Spleen (tissue), 7 donors: ENCODE results near the gene PILRA.

Experiments used
- CTCF ChIP-seq, 11 experiments: fragments of 200-600 bp in 7 of 11; fragments of 450-650 bp in 4 of 11; sonication (generic) in 4 of 11; IDR thresholded peaks in 8 of 11; conservative IDR thresholded peaks in 3 of 11; 1 replicate in 7 of 11; 2 replicates in 4 of 11; pipeline versions ENCODE4 v1.4.0 to v1.8.0; 2016 to 2021; ENCODE audit warnings: antibody characterized with exemption in 11 of 11, inconsistent platforms in 4 of 11, mild to moderate bottlenecking in 1 of 11
- POLR2A ChIP-seq, 3 donors: fragments of 450-650 bp; IDR thresholded peaks; one replicate each; pipeline ENCODE4 v1.5.1; 2017; ENCODE audit warnings: antibody characterized with exemption in 3 of 3, mild to moderate bottlenecking in 1 of 3
- POLR2AphosphoS5 ChIP-seq, 3 donors: sonication (generic); formaldehyde crosslinking; IDR thresholded peaks; one replicate each; pipeline ENCODE4 v1.5.1; 2017; ENCODE audit warnings: antibody characterized with exemption in 3 of 3
- donor health status: DM: no; HTN: no; CAD: no; lungs with moderate emphysema.
- donor health status: DM: no; HTN: no; CAD: no.
- donor health status: DM: no; HTN: no; CAD: no.

- TF ChIP-seq CTCF (IDR thresholded peaks at IDR 0.05 in 8 of 11, conservative IDR thresholded peaks at IDR 0.05 in 3 of 11) (no peak), POLR2A (IDR thresholded peaks at IDR 0.05) (no peak), POLR2AphosphoS5 (IDR thresholded peaks at IDR 0.05) (no peak)
Observed at GRCh38 chr7:100380196-100380595, 6.9 kb downstream of the PILRA start.
